ENCODE measurements around the gene CHPF.

The CHPF gene

GRCh38 chr2:219567791-219568361 lies 24.3 kb upstream of the CHPF start:
- DNase-seq (ENCODE audit: low read depth), result no peak

- DNase-seq (ENCODE audit: low read depth), result no peak
Measured at GRCh38 chr2:219567131-219567530, 23.5 kb upstream of the CHPF start.

- no peak for DNase-seq (ENCODE audit: low read depth)
Measured at GRCh38 chr2:219566640-219567039, 23.0 kb upstream of the CHPF start.

GRCh38 chr2:219565130-219566080 lies 21.8 kb upstream of the CHPF start:
- no peak for DNase-seq (ENCODE audit: low read depth)

- DNase-seq (ENCODE audit: low read depth), result no peak
Measured at GRCh38 chr2:219563271-219563928, 19.8 kb upstream of the CHPF start.

GRCh38 chr2:219562049-219563020 lies 18.7 kb upstream of the CHPF start:
- DNase-seq (ENCODE audit: low read depth), result no peak

- no peak for DNase-seq (ENCODE audit: low read depth)
Measured at GRCh38 chr2:219561179-219562048, 17.8 kb upstream of the CHPF start.

GRCh38 chr2:219560893-219561178 lies 17.2 kb upstream of the CHPF start:
- DNase-seq (ENCODE audit: low read depth), result no peak

GRCh38 chr2:219560037-219560892 lies 16.7 kb upstream of the CHPF start:
- no peak for DNase-seq (ENCODE audit: low read depth)

GRCh38 chr2:219559156-219559915 lies 15.7 kb upstream of the CHPF start:
- DNase-seq (ENCODE audit: low read depth), result no peak

- no peak for DNase-seq (ENCODE audit: low read depth)
Measured at GRCh38 chr2:219557791-219558785, 14.5 kb upstream of the CHPF start.

GRCh38 chr2:219557320-219557719 lies 13.7 kb upstream of the CHPF start:
- no peak for DNase-seq (ENCODE audit: low read depth)

GRCh38 chr2:219556413-219556812 lies 12.8 kb upstream of the CHPF start:
- no peak for DNase-seq (ENCODE audit: low read depth)

- DNase-seq (ENCODE audit: low read depth), result no peak
Measured at GRCh38 chr2:219555956-219556355, 12.3 kb upstream of the CHPF start.

- no peak for DNase-seq (ENCODE audit: low read depth)
Measured at GRCh38 chr2:219554350-219554749, 10.7 kb upstream of the CHPF start.

GRCh38 chr2:219553463-219553963 lies 9.9 kb upstream of the CHPF start:
- no peak for DNase-seq (ENCODE audit: low read depth)

- no peak for DNase-seq (ENCODE audit: low read depth)
Measured at GRCh38 chr2:219553168-219553417, 9.5 kb upstream of the CHPF start.

Measured in stimulated activated CD8-positive, alpha-beta memory T cell treated with anti-CD3 and anti-CD28 coated beads, Interleukin-15, amount 100 ng/mL, for 24 hours (primary cell).